Measurements from ENCODE around the gene ASB16. TPM values are rescaled to one million over a fixed set of nuclear protein-coding genes. Genes with fewer than 3 reads are reported as not detected.

Gene ASB16
- polyA plus RNA-seq, 5 donors = 2.7 to 3.6 (median 2.7) TPM

DNA sequence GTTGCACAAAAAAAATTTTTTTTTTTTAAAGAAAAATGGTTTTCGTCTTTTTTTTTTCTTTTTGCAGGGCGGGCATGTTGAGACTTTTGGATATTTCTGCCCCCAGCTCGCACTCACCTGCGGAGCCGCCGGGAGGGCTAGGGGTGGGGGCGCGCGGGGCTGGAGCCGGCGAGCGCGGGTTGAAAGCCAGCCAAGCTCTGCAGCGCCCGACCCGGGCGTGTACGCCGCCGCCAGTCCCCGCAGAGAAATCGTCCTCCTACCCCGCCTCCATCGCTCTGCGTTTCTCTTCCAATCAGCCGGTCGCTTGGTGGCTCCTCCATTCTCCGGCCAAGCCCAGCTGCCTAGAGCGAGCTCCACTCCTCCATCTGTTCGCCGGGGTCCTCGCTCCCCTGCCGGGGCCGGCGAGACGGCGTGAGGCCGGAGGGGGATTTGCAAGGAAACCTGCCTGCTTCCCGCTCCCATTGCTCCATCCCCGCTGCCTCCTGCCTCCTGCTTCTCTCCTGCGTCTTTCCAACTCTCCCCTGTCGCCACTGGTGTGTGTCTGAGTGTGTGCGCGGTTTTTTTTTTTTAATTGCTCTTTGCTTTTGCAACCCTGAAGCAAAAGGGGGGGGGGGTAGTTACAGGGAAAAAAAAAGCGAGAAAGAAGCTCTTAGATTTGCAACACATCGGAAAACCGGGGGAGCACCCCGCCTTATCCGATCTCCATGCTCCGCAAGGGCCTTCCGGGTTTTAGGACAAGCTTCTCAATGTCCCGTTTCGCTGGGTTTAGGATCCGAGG lies 50.8 kb downstream of the ASB16 start:
- DNase-seq = peak; percentile 74 to 78

DNA sequence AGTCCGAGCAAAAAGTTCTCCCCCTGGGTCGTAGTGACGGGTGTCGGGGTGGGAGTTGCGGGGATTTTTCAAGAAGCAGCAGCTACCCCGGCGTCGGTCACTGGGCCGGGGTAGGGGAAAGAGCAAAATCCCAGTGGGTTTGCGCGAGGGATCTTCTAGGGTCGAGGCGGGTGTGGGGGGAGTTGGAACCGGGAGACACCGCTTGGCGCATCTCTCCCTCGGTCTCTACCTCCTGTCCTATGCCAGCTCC lies 51.3 kb downstream of the ASB16 start:
- no peak for DNase-seq

DNA sequence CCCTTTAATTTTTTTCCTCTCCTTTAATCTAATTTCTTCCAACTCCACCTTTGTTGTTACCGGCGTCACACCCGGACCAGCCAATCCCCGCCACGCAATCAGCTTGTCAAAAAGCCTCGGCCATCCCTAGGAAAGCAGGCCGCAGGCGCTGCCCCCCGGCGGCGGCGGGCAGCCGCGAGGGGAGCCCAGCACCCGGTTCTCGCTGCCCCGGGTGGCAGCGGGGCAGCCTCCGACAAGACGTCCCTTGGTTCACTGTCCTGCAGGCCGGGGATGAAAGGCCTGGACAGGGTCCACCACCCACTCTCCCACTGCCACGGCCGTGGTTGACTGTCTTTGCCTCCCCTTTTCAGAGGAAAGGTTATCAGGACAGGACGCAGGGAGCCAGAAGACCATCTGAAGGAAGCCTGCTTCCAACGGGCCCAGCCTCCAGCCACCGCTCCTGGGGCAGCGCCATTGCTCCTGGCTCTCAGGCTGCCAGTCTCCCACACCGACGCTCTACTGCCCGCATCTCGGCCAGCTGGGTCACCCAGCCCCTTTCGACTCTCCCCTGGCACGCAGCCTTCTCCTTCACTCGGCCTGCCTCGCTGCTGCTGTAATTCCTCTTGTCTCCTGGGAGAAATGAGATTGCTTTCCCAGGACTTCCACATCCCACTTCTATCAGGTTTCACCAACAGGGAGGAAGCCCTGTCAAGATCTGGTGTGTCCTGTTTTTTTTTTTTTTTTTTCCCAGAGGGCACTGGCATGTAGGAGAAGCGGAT lies 51.8 kb downstream of the ASB16 start:
- peak; percentile 62 for DNase-seq

DNA sequence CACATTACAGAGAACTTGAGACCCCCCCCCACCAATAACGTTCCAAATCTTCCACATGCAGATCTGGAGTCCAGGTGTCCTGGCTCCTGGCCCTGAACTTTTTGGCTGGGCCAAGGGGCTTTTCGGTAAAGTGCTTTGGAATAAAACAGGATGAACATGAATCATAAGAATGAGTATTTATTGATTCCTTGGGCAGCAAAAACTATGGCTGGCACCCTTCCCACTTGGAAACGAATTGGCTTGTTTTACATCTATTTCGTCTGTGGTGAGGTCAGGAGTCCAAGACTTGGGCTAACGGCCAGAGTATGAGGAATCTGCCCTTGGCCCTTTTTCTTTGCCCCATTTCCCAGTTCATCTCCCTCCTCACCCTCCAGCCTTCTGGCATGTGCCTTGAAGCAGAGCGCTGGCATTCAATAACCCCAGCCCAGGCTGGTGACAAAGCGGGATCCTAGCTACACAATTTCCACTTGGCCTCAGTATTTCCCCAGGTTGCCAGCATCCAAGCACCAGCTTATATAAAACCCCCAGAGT lies 53.1 kb downstream of the ASB16 start:
- no peak for DNase-seq

Other genes with a start within 250 kb of the ASB16 start
- gene PPY, start 228.2 kb upstream of the ASB16 start, polyA plus RNA-seq (ENCODE audit: insufficient read depth in 1 of 5, insufficient read length in 5 of 5, low replicate concordance in 1 of 5) = 1 to 10 TPM in 4 of 5 donors, not detected in 1; 1.5 to 2.2 (median 1.6) TPM
- gene PYY, start 216.8 kb upstream of the ASB16 start, polyA plus RNA-seq (ENCODE audit: insufficient read depth in 1 of 5, insufficient read length in 5 of 5, low replicate concordance in 1 of 5) = under 1 TPM in 4 of 5 donors, not detected in 1; 0.17 to 0.79 (median 0.26) TPM
- 1 to 10 TPM; 2.2 to 4.3 (median 4.2) TPM for gene NAGS, start 166.1 kb upstream of the ASB16 start, polyA plus RNA-seq (ENCODE audit: insufficient read depth in 1 of 5, insufficient read length in 5 of 5, low replicate concordance in 1 of 5)
- 10 to 100 TPM; 41.5 to 48.1 (median 42.7) TPM for gene TMEM101, start 155.7 kb upstream of the ASB16 start, polyA plus RNA-seq (ENCODE audit: insufficient read depth in 1 of 5, insufficient read length in 5 of 5, low replicate concordance in 1 of 5)
- 10 to 100 TPM; 29.8 to 39.8 (median 36.2) TPM for gene LSM12, start 104.0 kb upstream of the ASB16 start, polyA plus RNA-seq (ENCODE audit: insufficient read depth in 1 of 5, insufficient read length in 5 of 5, low replicate concordance in 1 of 5)
- gene G6PC3, start 100.0 kb upstream of the ASB16 start, polyA plus RNA-seq (ENCODE audit: insufficient read depth in 1 of 5, insufficient read length in 5 of 5, low replicate concordance in 1 of 5) = 10 to 100 TPM; 44.1 to 68.4 (median 51.0) TPM
- gene HDAC5, start 47.1 kb upstream of the ASB16 start, polyA plus RNA-seq (ENCODE audit: insufficient read depth in 1 of 5, insufficient read length in 5 of 5, low replicate concordance in 1 of 5) = 10 to 100 TPM; 43.3 to 60.6 (median 57.4) TPM
- gene HROB, start 28.8 kb upstream of the ASB16 start, polyA plus RNA-seq (ENCODE audit: insufficient read depth in 1 of 5, insufficient read length in 5 of 5, low replicate concordance in 1 of 5) = 1 to 10 TPM; 4.4 to 6.8 (median 5.5) TPM
- 10 to 100 TPM; 45.6 to 55.7 (median 53.3) TPM for gene TMUB2, start 16.3 kb downstream of the ASB16 start, polyA plus RNA-seq (ENCODE audit: insufficient read depth in 1 of 5, insufficient read length in 5 of 5, low replicate concordance in 1 of 5)
- gene ATXN7L3, start 29.2 kb downstream of the ASB16 start, polyA plus RNA-seq (ENCODE audit: insufficient read depth in 1 of 5, insufficient read length in 5 of 5, low replicate concordance in 1 of 5) = 10 to 100 TPM; 50.4 to 72.3 (median 58.5) TPM
- gene UBTF, start 49.0 kb downstream of the ASB16 start, polyA plus RNA-seq (ENCODE audit: insufficient read depth in 1 of 5, insufficient read length in 5 of 5, low replicate concordance in 1 of 5) = 100 to 1,000 TPM in 4 of 5 donors, 10 to 100 TPM in 1; 99.8 to 129 (median 106) TPM
- 10 to 100 TPM in 3 of 5 donors, 1 to 10 TPM in 2; 7.5 to 32.1 (median 12.0) TPM for gene SLC4A1, start 97.4 kb downstream of the ASB16 start, polyA plus RNA-seq (ENCODE audit: insufficient read depth in 1 of 5, insufficient read length in 5 of 5, low replicate concordance in 1 of 5)
- gene RUNDC3A, start 137.9 kb downstream of the ASB16 start, polyA plus RNA-seq (ENCODE audit: insufficient read depth in 1 of 5, insufficient read length in 5 of 5, low replicate concordance in 1 of 5) = 1 to 10 TPM; 1.6 to 4.3 (median 3.4) TPM
- 100 to 1,000 TPM in 1 of 5 donors, 10 to 100 TPM in 4; 53.0 to 104 (median 78.8) TPM for gene SLC25A39, start 154.1 kb downstream of the ASB16 start, polyA plus RNA-seq (ENCODE audit: insufficient read depth in 1 of 5, insufficient read length in 5 of 5, low replicate concordance in 1 of 5)
- 100 to 1,000 TPM; 177 to 276 (median 210) TPM for gene GRN, start 174.6 kb downstream of the ASB16 start, polyA plus RNA-seq (ENCODE audit: insufficient read depth in 1 of 5, insufficient read length in 5 of 5, low replicate concordance in 1 of 5)
- 10 to 100 TPM; 20.9 to 43.1 (median 29.5) TPM for gene FAM171A2, start 193.1 kb downstream of the ASB16 start, polyA plus RNA-seq (ENCODE audit: insufficient read depth in 1 of 5, insufficient read length in 5 of 5, low replicate concordance in 1 of 5)
- 1 to 10 TPM; 6.4 to 8.2 (median 6.7) TPM for gene ITGA2B, start 218.9 kb downstream of the ASB16 start, polyA plus RNA-seq (ENCODE audit: insufficient read depth in 1 of 5, insufficient read length in 5 of 5, low replicate concordance in 1 of 5)

Measured in right lung (tissue), 5 donors.